Peyer's patch (tissue), 4 donors: ENCODE measurements around the gene CYP3A5.
A peak's percentile ranks its signal among the peaks of the same experiment; 100 is the strongest.

ENCODE experiments used
- CTCF ChIP-seq, 6 experiments: fragments of 450-650 bp in 4 of 6; fragments of 200-600 bp in 2 of 6; sonication (generic) in 1 of 6; IDR thresholded peaks; one replicate each; pipeline ENCODE4 v1.5.1; 2017 to 2019; ENCODE audit warnings: antibody characterized with exemption in 6 of 6, mild to moderate bottlenecking in 3 of 6, moderate library complexity in 1 of 6
- POLR2A ChIP-seq, 2 donors: fragments of 450-650 bp; IDR thresholded peaks; one replicate each; pipeline ENCODE4 v1.5.1; 2017; ENCODE audit warnings: antibody characterized with exemption in 2 of 2, mild to moderate bottlenecking in 2 of 2, moderate library complexity in 2 of 2

- no peak for TF ChIP-seq CTCF (IDR thresholded peaks at IDR 0.05)
- TF ChIP-seq POLR2A (IDR thresholded peaks at IDR 0.05): peak in 1 of 2 donors; percentile 43
Measured at GRCh38 chr7:99653754-99654153, 26.0 kb downstream of the CYP3A5 start.
